Measurements from ENCODE around the gene ATP6V0C. TPM values are rescaled to one million over a fixed set of nuclear protein-coding genes. Genes with fewer than 3 reads are reported as not detected.

The ATP6V0C gene
- total and polyA plus RNA-seq, 2 of the 13 experiments (the other 11 are each of a cell fraction or from before 2014, with no cell fraction given), result 10.4 to 20.1 TPM

DNA sequence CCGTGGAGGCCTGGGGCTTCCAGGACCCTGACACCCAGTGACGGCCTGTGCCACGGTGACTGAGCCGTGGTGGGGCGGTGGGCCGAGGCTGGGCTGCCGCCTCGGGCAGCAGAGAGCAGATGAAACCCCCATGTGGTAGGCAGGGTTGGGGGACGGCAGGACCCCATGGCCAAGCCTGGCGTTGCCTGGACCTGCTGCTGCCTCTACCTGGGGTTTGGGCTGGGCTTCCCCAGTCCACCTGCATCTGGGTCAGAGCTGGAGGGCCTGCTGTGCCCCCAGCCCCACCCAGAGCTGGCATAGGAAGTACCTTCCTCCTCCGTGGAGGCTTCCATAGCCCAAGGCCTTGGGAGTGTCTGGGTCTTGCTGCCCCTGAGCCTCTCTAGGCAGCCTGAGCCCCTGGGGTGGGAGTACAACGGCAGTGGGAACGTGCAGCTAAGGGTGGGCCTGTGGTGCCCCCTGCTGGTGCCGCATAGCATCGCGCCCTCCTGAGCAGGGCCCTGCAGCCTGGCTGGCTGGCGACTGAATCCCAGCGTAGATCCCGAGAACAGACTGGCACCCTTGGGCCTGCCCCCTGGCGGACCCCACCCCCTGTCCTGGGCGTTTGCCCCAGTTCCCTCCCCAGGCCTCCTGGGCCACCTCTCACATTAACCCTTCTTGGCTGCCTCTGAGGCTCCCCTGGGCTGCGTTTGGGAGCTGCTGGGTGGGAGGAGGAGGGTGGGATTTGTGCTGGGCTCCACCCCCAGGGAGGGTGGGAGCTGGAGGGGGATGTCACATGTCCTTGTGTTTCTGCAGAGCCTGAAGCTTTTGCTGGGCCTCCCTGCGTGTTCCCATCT is 12.6 kb upstream of the ATP6V0C start (continued):
- TF ChIP-seq MXI1 (IDR thresholded peaks at IDR 0.05; ENCODE audit: borderline replicate concordance, low read depth, low read length) (peak; percentile 47; the same call in 1 of the 3 replicates), GABPB1 (CRISPR knock-in tag; IDR thresholded peaks at IDR 0.05) (peak; percentile 57; the same call in 1 of the 2 replicates), SOX13 (IDR thresholded peaks at IDR 0.05) (no peak), SOX13 (CRISPR knock-in tag; conservative IDR thresholded peaks at IDR 0.05 in 1 of 2, IDR thresholded peaks at IDR 0.05 in 1 of 2) (no peak), SOX6 (IDR thresholded peaks at IDR 0.05) (no peak), SOX6 (CRISPR knock-in tag; IDR thresholded peaks at IDR 0.05) (no peak), SSRP1 (CRISPR knock-in tag; IDR thresholded peaks at IDR 0.05) (no peak), REPIN1 (CRISPR knock-in tag; IDR thresholded peaks at IDR 0.05; ENCODE audit: borderline replicate concordance, low read depth) (0 out of 2 replicates have a peak, but pooled peaks have one; percentile 48), ZNF256 (CRISPR knock-in tag; conservative IDR thresholded peaks at IDR 0.05) (no peak), ZNF251 (CRISPR knock-in tag; IDR thresholded peaks at IDR 0.05) (no peak), SALL1 (CRISPR knock-in tag; IDR thresholded peaks at IDR 0.05) (peak; percentile 71), ZBTB7B (CRISPR knock-in tag; IDR thresholded peaks at IDR 0.05) (no peak; the same call in 1 of the 2 replicates), ZMYM3 (CRISPR knock-in tag; IDR thresholded peaks at IDR 0.05) (no peak), U2AF1 (optimal IDR thresholded peaks at IDR 0.05; ENCODE audit: low read depth, low read length) (no peak), SPEN (CRISPR knock-in tag; IDR thresholded peaks at IDR 0.05; ENCODE audit: low read depth) (peak; percentile 48; the same call in 1 of the 2 replicates), SAFB2 (CRISPR knock-in tag; IDR thresholded peaks at IDR 0.05; ENCODE audit: borderline replicate concordance, low read depth) (no peak), REL (CRISPR knock-in tag; conservative IDR thresholded peaks at IDR 0.05) (no peak)
- TF ChIP-seq, protein P1, sequence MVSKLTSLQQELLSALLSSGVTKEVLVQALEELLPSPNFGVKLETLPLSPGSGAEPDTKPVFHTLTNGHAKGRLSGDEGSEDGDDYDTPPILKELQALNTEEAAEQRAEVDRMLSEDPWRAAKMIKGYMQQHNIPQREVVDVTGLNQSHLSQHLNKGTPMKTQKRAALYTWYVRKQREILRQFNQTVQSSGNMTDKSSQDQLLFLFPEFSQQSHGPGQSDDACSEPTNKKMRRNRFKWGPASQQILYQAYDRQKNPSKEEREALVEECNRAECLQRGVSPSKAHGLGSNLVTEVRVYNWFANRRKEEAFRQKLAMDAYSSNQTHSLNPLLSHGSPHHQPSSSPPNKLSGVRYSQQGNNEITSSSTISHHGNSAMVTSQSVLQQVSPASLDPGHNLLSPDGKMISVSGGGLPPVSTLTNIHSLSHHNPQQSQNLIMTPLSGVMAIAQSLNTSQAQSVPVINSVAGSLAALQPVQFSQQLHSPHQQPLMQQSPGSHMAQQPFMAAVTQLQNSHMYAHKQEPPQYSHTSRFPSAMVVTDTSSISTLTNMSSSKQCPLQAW (CRISPR knock-in tag; IDR thresholded peaks at IDR 0.05), result 0 out of 2 replicates have a peak, but pooled peaks have one; percentile 48
- TF ChIP-seq, protein P2, sequence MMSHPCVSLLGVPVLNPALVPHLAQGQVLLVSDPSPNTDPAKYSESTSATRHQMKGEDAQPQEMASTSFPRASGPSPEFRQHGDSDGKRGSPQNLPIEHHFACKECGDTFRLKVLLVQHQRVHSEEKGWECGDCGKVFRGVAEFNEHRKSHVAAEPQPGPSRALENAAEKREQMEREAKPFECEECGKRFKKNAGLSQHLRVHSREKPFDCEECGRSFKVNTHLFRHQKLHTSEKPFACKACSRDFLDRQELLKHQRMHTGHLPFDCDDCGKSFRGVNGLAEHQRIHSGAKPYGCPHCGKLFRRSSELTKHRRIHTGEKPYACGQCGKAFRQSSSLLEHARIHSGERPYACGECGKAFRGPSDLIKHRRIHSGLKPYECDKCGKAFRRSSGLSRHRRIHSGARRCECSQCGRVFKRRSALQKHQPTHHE (CRISPR knock-in tag; IDR thresholded peaks at IDR 0.05; ENCODE audit: borderline replicate concordance), result no peak
- TF ChIP-seq, protein P3, sequence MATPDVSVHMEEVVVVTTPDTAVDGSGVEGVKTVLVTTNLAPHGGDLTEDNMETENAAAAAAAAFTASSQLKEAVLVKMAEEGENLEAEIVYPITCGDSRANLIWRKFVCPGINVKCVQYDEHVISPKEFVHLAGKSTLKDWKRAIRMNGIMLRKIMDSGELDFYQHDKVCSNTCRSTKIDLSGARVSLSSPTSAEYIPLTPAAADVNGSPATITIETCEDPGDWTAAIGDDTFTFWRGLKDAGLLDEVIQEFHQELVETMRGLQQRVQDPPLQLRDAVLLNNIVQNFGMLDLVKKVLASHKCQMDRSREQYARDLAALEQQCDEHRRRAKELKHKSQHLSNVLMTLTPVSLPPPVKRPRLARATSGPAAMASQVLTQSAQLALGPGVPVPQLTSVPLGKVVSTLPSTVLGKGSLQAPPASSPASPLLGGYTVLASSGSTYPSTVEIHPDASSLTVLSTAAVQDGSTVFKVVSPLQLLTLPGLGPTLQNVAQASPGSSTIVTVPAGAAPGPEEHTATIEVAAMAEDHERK (CRISPR knock-in tag; IDR thresholded peaks at IDR 0.05; ENCODE audit: low read depth), result no peak
- TF ChIP-seq, protein P4, sequence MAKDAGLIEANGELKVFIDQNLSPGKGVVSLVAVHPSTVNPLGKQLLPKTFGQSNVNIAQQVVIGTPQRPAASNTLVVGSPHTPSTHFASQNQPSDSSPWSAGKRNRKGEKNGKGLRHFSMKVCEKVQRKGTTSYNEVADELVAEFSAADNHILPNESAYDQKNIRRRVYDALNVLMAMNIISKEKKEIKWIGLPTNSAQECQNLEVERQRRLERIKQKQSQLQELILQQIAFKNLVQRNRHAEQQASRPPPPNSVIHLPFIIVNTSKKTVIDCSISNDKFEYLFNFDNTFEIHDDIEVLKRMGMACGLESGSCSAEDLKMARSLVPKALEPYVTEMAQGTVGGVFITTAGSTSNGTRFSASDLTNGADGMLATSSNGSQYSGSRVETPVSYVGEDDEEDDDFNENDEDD (CRISPR knock-in tag; IDR thresholded peaks at IDR 0.05; ENCODE audit: borderline replicate concordance), result no peak
- TF ChIP-seq, protein P5, sequence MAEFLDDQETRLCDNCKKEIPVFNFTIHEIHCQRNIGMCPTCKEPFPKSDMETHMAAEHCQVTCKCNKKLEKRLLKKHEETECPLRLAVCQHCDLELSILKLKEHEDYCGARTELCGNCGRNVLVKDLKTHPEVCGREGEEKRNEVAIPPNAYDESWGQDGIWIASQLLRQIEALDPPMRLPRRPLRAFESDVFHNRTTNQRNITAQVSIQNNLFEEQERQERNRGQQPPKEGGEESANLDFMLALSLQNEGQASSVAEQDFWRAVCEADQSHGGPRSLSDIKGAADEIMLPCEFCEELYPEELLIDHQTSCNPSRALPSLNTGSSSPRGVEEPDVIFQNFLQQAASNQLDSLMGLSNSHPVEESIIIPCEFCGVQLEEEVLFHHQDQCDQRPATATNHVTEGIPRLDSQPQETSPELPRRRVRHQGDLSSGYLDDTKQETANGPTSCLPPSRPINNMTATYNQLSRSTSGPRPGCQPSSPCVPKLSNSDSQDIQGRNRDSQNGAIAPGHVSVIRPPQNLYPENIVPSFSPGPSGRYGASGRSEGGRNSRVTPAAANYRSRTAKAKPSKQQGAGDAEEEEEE (CRISPR knock-in tag; IDR thresholded peaks at IDR 0.05; ENCODE audit: borderline replicate concordance), result no peak
